Thyroid gland (tissue), 4 donors: ENCODE results near the gene SPIC. TPM values are rescaled to one million over a fixed set of nuclear protein-coding genes. Genes with fewer than 3 reads are reported as not detected.
"Not testable (repeated sequence)": the region's sequence is repeated elsewhere in the genome, so short reads cannot be mapped to it uniquely, and the experiment has no call there.

ENCODE experiments used
- DNase-seq, 2 donors: peaks; one replicate each; pipeline ENCODE4 v3.0.0-alpha.2; 2019
- H3K27ac ChIP-seq, 3 donors: fragments of 200-600 bp; sonication (generic); 1 replicate in 2 of 3; 2 replicates in 1 of 3; pipeline ENCODE4 v1.5.1; 2016 to 2019; ENCODE audit warnings: mild to moderate bottlenecking in 1 of 3, moderate library complexity in 1 of 3
- H3K27me3 ChIP-seq: fragments of 200-600 bp; sonication (generic); one replicate; pipeline ENCODE4 v1.5.1; 2019
- H3K36me3 ChIP-seq, 2 donors: fragments of 200-600 bp; sonication (generic); one replicate each; pipeline ENCODE4 v1.5.1; 2016 to 2019
- H3K4me1 ChIP-seq, 2 donors: fragments of 200-600 bp; sonication (generic); one replicate each; pipeline ENCODE4 v1.5.1; 2017 to 2019
- H3K4me3 ChIP-seq, 3 donors: fragments of 200-600 bp; sonication (generic); replicated peaks in 1 of 3; 1 replicate in 2 of 3; 2 replicates in 1 of 3; pipeline ENCODE4 v1.5.1; 2016; ENCODE audit warnings: mild to moderate bottlenecking in 1 of 3
- H3K9me3 ChIP-seq: fragments of 200-600 bp; sonication (generic); one replicate; pipeline ENCODE4 v1.5.1; 2017
- POLR2A ChIP-seq, 2 donors: fragments of 450-650 bp; IDR thresholded peaks; one replicate each; pipeline ENCODE4 v1.6.1; 2017; ENCODE audit warnings: antibody characterized with exemption in 2 of 2, mild to moderate bottlenecking in 2 of 2, moderate library complexity in 1 of 2
- WGBS, 2 donors: methylation state at CpG; one replicate each; pipeline ENCODE4 v1.1.5; 2017; 5-methylcytosine and 5-hydroxymethylcytosine counted together
- intact Hi-C: fragments of 100-400 bp; cut with DNase I; formaldehyde crosslinking; loops from one replicate; pipeline ENCODE4 v1.15.1; 2023
- total RNA-seq, 4 donors: library from RNA; depleted of rRNA; stranded (reverse); fragments of >200 nt; gene quantifications; one replicate each; pipeline ENCODE4 v1.2.3, GENCODE V29; 2016
- TF ChIP-seq, protein P1 (sequence below), 6 experiments: fragments of 200-600 bp in 3 of 6; fragments of 450-650 bp in 3 of 6; sonication (generic) in 3 of 6; IDR thresholded peaks; one replicate each; pipeline ENCODE4 v1.5.1; 2016 to 2019; ENCODE audit warnings: antibody characterized with exemption in 6 of 6, mild to moderate bottlenecking in 2 of 6, inconsistent platforms in 1 of 6, moderate library complexity in 1 of 6

SPIC gene
- total RNA-seq, 4 donors from 2014 or later: not detected

GRCh38 chr12:101455685-101456084 is 19.5 kb upstream of the SPIC start:
- intact Hi-C loops: no loop called here
- 76 to 82% methylated on average over 4 of the region's 4 CpGs for WGBS, 2 donors
- TF ChIP-seq, protein P1, sequence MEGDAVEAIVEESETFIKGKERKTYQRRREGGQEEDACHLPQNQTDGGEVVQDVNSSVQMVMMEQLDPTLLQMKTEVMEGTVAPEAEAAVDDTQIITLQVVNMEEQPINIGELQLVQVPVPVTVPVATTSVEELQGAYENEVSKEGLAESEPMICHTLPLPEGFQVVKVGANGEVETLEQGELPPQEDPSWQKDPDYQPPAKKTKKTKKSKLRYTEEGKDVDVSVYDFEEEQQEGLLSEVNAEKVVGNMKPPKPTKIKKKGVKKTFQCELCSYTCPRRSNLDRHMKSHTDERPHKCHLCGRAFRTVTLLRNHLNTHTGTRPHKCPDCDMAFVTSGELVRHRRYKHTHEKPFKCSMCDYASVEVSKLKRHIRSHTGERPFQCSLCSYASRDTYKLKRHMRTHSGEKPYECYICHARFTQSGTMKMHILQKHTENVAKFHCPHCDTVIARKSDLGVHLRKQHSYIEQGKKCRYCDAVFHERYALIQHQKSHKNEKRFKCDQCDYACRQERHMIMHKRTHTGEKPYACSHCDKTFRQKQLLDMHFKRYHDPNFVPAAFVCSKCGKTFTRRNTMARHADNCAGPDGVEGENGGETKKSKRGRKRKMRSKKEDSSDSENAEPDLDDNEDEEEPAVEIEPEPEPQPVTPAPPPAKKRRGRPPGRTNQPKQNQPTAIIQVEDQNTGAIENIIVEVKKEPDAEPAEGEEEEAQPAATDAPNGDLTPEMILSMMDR (IDR thresholded peaks at IDR 0.05): no peak
- TF ChIP-seq POLR2A (IDR thresholded peaks at IDR 0.05): no peak
- no peak overlapping the region for H3K27ac ChIP-seq
- H3K36me3 ChIP-seq: no peaks in the 10 kb centered on the region
- no peaks in the 10 kb centered on the region for H3K27me3 ChIP-seq
- no peaks in the 10 kb centered on the region for H3K9me3 ChIP-seq
- H3K4me1 ChIP-seq: no peaks in the 10 kb centered on the region
- no peak for DNase-seq
- no peak overlapping the region for H3K4me3 ChIP-seq

GRCh38 chr12:101459642-101460346 is 15.3 kb upstream of the SPIC start:
- TF ChIP-seq, protein P1 (IDR thresholded peaks at IDR 0.05): no peak
- TF ChIP-seq POLR2A (IDR thresholded peaks at IDR 0.05): no peak
- DNase-seq: no peak
- Histone ChIP-seq H3K4me3 (no peak overlapping the region), H3K27ac (no peak overlapping the region), H3K9me3 (no peaks in the 10 kb centered on the region), H3K27me3 (no peaks in the 10 kb centered on the region), H3K4me1 (no peaks in the 10 kb centered on the region), H3K36me3 (no peaks in the 10 kb centered on the region)
- 28 to 33% methylated on average over 4 of the region's 4 CpGs for WGBS, 2 donors
- intact Hi-C loops: no loop called here

DNA sequence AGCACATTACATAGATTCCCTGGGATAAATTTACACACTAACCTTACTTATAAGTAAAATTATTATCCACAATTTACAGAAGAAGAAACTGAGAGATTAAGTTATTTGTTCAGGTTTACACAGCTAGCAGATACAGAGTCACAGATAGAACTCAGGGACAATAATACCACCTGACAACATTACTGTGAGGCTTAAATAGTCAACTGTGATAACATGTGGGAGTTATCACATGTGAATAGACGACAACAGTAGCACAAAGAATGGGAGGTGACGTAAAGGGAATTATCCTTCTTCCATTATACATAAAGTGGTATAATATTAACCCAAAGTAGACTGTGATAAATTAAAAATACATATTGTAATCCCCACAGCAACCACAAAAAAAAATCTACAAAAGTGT is 6.2 kb upstream of the SPIC start:
- 85 to 87% methylated on average over 2 of the region's 2 CpGs for WGBS, 2 donors
- no peaks in the 10 kb centered on the region for H3K4me1 ChIP-seq
- H3K36me3 ChIP-seq: no peaks in the 10 kb centered on the region
- intact Hi-C loops: no loop called here
- no peak for DNase-seq
- no peaks in the 10 kb centered on the region for H3K9me3 ChIP-seq
- no peak overlapping the region for H3K4me3 ChIP-seq
- no peak overlapping the region for H3K27ac ChIP-seq
- no peaks in the 10 kb centered on the region for H3K27me3 ChIP-seq
- TF ChIP-seq, protein P1 (IDR thresholded peaks at IDR 0.05): no peak
- TF ChIP-seq POLR2A (IDR thresholded peaks at IDR 0.05): no peak

GRCh38 chr12:101470939-101471338 is 4.2 kb upstream of the SPIC start:
- no peaks in the 10 kb centered on the region for H3K27me3 ChIP-seq
- H3K9me3 ChIP-seq: no peaks in the 10 kb centered on the region
- WGBS, 2 donors: 85 to 90% methylated on average over 2 of the region's 2 CpGs
- no peak for DNase-seq
- H3K4me3 ChIP-seq: no peak overlapping the region
- TF ChIP-seq POLR2A (IDR thresholded peaks at IDR 0.05): no peak
- TF ChIP-seq, protein P1 (IDR thresholded peaks at IDR 0.05): no peak
- no peak overlapping the region for H3K27ac ChIP-seq
- H3K36me3 ChIP-seq: no peaks in the 10 kb centered on the region
- intact Hi-C loops: no loop called here
- no peaks in the 10 kb centered on the region for H3K4me1 ChIP-seq

DNA sequence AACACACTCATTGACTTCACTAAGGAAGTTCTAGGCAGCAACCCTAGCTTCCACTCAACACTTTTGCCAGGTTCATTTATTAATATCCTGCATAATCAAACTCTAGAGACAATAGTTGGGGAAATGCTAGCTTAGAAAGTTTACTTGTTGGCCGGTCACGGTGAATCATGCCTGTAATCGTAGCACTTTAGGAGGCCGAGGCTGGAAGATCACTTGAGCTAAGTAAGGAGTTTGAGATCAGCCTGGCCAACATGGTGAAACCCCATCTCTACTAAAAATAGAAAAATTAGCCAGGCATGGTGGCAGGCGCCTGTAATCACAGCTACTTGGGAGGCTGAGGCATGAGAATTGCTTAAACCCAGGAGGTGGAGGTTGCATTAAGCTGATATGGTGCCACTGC is 3.3 kb upstream of the SPIC start:
- H3K4me1 ChIP-seq, H3K27me3 ChIP-seq, DNase-seq, H3K4me3 ChIP-seq, H3K9me3 ChIP-seq, H3K36me3 ChIP-seq, H3K27ac ChIP-seq, intact Hi-C loops: not testable (repeated sequence)
- 94 to 96% methylated on average over 5 of the region's 5 CpGs for WGBS, 2 donors
